Osteocyte (in vitro differentiated cells): ENCODE results near the gene MPPED1. TPM values are rescaled to one million over a fixed set of nuclear protein-coding genes. Genes with fewer than 3 reads are reported as not detected.

Experiments used
- DNase-seq: peaks from one replicate; pipeline ENCODE4 v3.0.0; 2021; ENCODE audit warnings: mixed read lengths; ENCODE audit not compliant: unreplicated experiment; ENCODE audit errors: extremely low spot score
- H3K27ac Mint-ChIP-seq: one replicate; pipeline ENCODE4 v1.8.0; 2021; ENCODE audit warnings: mild to moderate bottlenecking, mixed read lengths; ENCODE audit not compliant: unreplicated experiment
- H3K27me3 Mint-ChIP-seq: one replicate; pipeline ENCODE4 v1.8.0; 2021; ENCODE audit warnings: mixed read lengths; ENCODE audit not compliant: unreplicated experiment
- H3K36me3 Mint-ChIP-seq: one replicate; pipeline ENCODE4 v1.8.0; 2021; ENCODE audit warnings: mixed read lengths; ENCODE audit not compliant: unreplicated experiment
- H3K4me1 Mint-ChIP-seq: one replicate; pipeline ENCODE4 v1.8.0; 2021; ENCODE audit warnings: mixed read lengths; ENCODE audit not compliant: unreplicated experiment
- H3K4me3 Mint-ChIP-seq: one replicate; pipeline ENCODE4 v1.8.0; 2021; ENCODE audit warnings: mild to moderate bottlenecking, moderate library complexity, mixed read lengths; ENCODE audit not compliant: unreplicated experiment
- H3K9me3 Mint-ChIP-seq: one replicate; pipeline ENCODE4 v1.8.0; 2021; ENCODE audit warnings: mixed read lengths; ENCODE audit not compliant: unreplicated experiment
- total RNA-seq: library from RNA; stranded (reverse); gene quantifications from 2 replicates; pipeline ENCODE4 v1.2.1, GENCODE V29; 2021
- TF ChIP-seq, protein P1 (sequence below): fragments of 200-600 bp; sonication (generic); IDR thresholded peaks from 2 replicates; pipeline ENCODE4 v1.5.0; 2021; ENCODE audit warnings: antibody characterized with exemption, mild to moderate bottlenecking, moderate library complexity

MPPED1 gene
- total RNA-seq, 1 donor from 2014 or later = not detected

- no peak overlapping the region for H3K4me3 Mint-ChIP-seq
- no peak for DNase-seq
Measured at GRCh38 chr22:43425976-43426785, 14.4 kb downstream of the MPPED1 start.

DNA sequence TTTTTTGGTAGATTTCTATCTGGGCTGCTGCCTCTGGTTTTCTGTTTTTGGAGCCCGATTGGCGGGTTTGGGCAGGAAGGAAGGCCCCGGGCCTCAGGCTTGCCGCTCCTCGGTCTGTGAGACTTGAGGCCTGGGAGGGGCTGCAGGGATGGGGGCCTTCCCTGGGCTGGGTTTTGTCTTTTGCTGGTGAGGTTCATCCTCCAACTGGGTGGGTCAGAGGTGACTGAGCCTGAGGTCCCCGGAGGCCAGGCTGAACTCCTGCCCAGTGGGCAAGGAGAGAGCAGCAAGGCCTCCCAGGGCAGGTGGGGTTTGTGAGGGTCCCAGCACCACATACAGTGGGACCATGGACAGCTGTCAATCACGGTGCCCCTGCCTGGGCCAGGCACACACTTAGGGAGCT, 15.0 kb downstream of the MPPED1 start:
- Mint-ChIP-seq H3K9me3 (no peaks in the 10 kb centered on the region), H3K36me3 (no peaks in the 10 kb centered on the region), H3K4me3 (no peak overlapping the region), H3K27ac (no peak overlapping the region), H3K4me1 (no peaks in the 10 kb centered on the region), H3K27me3 (peaks cover 9% of the 10 kb centered on the region)
- TF ChIP-seq, protein P1, sequence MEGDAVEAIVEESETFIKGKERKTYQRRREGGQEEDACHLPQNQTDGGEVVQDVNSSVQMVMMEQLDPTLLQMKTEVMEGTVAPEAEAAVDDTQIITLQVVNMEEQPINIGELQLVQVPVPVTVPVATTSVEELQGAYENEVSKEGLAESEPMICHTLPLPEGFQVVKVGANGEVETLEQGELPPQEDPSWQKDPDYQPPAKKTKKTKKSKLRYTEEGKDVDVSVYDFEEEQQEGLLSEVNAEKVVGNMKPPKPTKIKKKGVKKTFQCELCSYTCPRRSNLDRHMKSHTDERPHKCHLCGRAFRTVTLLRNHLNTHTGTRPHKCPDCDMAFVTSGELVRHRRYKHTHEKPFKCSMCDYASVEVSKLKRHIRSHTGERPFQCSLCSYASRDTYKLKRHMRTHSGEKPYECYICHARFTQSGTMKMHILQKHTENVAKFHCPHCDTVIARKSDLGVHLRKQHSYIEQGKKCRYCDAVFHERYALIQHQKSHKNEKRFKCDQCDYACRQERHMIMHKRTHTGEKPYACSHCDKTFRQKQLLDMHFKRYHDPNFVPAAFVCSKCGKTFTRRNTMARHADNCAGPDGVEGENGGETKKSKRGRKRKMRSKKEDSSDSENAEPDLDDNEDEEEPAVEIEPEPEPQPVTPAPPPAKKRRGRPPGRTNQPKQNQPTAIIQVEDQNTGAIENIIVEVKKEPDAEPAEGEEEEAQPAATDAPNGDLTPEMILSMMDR = no peak
- no peak for DNase-seq

More at GRCh38 chr22:43425976-43426785, 14.4 kb downstream of the MPPED1 start:
- TF ChIP-seq, protein P1 = no peak
- Mint-ChIP-seq H3K27me3 (peaks cover 8% of the 10 kb centered on the region), H3K36me3 (no peaks in the 10 kb centered on the region), H3K27ac (no peak overlapping the region), H3K4me1 (no peaks in the 10 kb centered on the region), H3K9me3 (no peaks in the 10 kb centered on the region)

DNA sequence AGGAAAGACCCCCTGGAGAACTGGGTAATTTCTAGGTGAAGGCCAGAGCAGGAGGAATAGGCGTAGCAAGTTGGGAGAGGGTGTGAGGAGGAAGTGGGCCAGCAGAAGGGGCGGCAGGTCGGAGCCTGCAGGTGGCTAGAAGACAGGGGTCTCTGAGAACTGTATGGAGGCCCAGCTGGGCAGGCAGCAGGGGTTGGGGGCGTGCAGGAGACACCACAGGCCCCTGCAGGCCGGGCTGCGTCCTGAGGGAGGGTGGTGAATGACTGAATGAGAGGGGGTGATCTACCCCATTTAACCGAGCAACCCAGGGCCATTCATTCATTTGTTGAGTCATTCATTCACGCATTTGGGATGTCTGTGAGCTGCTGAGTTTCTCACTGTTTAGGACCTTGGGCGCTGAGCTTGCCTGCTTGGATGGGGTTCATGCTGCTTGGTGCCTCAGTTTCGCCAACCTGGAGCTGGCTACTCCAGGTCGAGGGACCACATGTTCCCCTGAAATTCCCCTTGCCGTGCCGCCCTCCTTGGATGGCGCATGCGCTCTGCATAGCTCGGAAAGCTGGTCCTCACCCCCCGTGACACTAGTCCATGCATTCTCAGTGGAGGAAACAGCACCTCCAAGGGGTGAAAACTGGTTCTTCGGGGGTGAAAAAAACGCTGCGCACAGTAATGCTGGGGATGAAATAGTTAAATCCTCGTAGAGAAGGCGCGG, 15.6 kb downstream of the MPPED1 start:
- H3K4me1 Mint-ChIP-seq = no peaks in the 10 kb centered on the region
- no peak overlapping the region for H3K4me3 Mint-ChIP-seq
- TF ChIP-seq, protein P1 = no peak
- H3K9me3 Mint-ChIP-seq = no peaks in the 10 kb centered on the region
- DNase-seq = no peak
- no peak overlapping the region for H3K27ac Mint-ChIP-seq
- H3K27me3 Mint-ChIP-seq = peaks cover 12% of the 10 kb centered on the region
- no peaks in the 10 kb centered on the region for H3K36me3 Mint-ChIP-seq

DNA sequence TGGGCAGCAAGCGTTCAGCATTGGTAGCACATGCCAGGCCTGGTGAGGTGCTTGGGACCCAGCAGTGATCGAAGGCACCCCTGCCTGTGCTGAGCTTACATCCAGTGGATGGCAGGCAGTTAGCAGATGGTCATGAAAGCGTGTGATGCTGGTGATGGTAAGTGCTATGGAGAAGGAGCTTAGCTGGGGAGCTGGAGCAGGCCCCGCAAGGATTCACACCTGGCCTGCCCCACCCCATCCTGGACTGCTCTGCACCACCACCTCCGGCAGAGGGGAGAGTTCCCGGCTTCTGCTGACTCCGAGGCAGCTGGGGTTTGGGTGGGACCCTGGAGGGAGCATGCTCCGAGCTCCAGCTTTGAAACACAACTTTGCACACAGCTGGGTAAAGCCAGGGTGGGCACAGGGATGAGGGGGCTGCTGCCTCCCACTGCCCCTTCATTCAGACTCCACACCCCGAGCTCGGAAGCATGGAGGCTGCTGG, 16.2 kb downstream of the MPPED1 start:
- Mint-ChIP-seq H3K36me3 (no peaks in the 10 kb centered on the region), H3K9me3 (no peaks in the 10 kb centered on the region), H3K4me3 (no peak overlapping the region), H3K4me1 (no peaks in the 10 kb centered on the region), H3K27me3 (peaks cover 12% of the 10 kb centered on the region), H3K27ac (no peak overlapping the region)
- no peak for DNase-seq
- TF ChIP-seq, protein P1 = no peak

DNA sequence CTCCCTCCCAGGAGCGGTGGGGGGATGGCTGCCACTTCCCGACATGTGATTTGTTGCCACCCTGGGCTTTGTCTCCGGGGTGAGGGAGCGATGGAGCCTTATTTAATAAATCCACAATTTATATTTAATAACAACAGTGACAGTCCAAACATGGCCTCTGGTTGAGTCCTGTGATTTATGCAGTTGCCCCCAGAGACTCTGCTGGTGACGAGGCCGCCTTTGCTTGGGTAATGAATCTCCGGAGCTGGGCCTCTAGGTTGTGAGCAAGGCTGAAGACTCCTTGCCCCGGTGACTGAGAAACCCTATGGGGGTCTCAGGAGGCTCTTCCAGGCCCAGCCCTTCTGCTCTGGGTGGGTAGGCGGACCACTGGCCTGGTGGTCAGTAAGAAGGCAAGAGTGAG, 16.7 kb downstream of the MPPED1 start:
- DNase-seq = no peak
- no peak overlapping the region for H3K27ac Mint-ChIP-seq
- TF ChIP-seq, protein P1 = no peak
- H3K27me3 Mint-ChIP-seq = peaks cover 12% of the 10 kb centered on the region
- H3K4me3 Mint-ChIP-seq = no peak overlapping the region
- no peaks in the 10 kb centered on the region for H3K36me3 Mint-ChIP-seq
- no peaks in the 10 kb centered on the region for H3K9me3 Mint-ChIP-seq
- no peaks in the 10 kb centered on the region for H3K4me1 Mint-ChIP-seq
